Measurements from ENCODE around the gene HEBP2.

GRCh38 chr6:138446821-138447220 lies 42.8 kb downstream of the HEBP2 start:
- TF ChIP-seq CTCF (IDR thresholded peaks at IDR 0.05) (no peak), POLR2A (IDR thresholded peaks at IDR 0.05) (no peak)
